ENCODE results near the gene INPP5K. TPM values are rescaled to one million over a fixed set of nuclear protein-coding genes. Genes with fewer than 3 reads are reported as not detected.
A peak's percentile ranks its signal among the peaks of the same experiment; 100 is the strongest.

Gene INPP5K
- total and polyA plus RNA-seq, 2 of the 4 experiments (the other 2 are of a cell fraction), result 14.9 to 17.4 TPM

DNA sequence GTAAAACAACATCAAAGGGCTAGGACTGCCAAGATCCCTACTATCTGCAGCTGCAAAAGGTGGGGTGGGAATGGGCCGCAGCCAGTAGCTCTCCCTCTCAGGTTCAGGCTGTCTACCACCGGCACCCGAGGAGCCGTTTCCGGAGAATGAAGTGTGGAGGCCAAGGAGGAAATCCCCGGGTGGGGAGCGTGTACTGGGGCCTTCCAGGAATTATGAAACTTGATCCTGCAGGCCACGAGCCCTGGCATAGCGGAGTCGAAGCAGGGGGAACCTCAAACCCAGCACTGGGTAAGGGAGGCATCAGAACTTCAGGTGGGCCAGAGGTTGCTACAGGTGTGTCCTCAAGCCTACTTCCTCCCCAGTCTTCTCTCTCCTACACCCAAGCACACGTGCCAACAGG is 5.1 kb downstream of the INPP5K start:
- Histone ChIP-seq H3K79me1 (ENCODE audit: low read depth in 1 of 2, low read length in 2 of 2) (peaks cover 3 to 38% of the 10 kb centered on the region in 2 experiments), H3K14ac (replicated peaks; ENCODE audit: low read depth, low read length) (no peak overlapping the region), H3K27me3 (ENCODE audit: control insufficient read depth, insufficient read depth, low read length) (no peaks in the 10 kb centered on the region), H3K9me3 (ENCODE audit: control insufficient read depth, insufficient read depth, low read length) (no peaks in the 10 kb centered on the region), H3K4ac (ENCODE audit: low read depth, low read length) (no peak overlapping the region), H2AK5ac (ENCODE audit: low read depth, low read length) (no peak overlapping the region), H3K4me1 (ENCODE audit: control insufficient read depth, insufficient read depth, low read length) (peaks cover 3% of the 10 kb centered on the region), H4K8ac (ENCODE audit: low read depth in 2 of 2, low read length in 2 of 2) (no peak overlapping the region; a peak in 1 of 4 replicates), H3K27ac (ENCODE audit: insufficient read depth, low read length) (no peak overlapping the region), H2AFZ (replicated peaks; ENCODE audit: low read length, poor library complexity) (no peak overlapping the region), H4K91ac (ENCODE audit: insufficient read depth, low read depth, low read length) (no peak overlapping the region), H3K4me2 (ENCODE audit: low read depth, low read length) (no peak overlapping the region), H3K23ac (ENCODE audit: low read depth, low read length) (no peak overlapping the region), H3K36me3 (ENCODE audit: control insufficient read depth, insufficient read depth, low read length) (peaks cover 31% of the 10 kb centered on the region), H2BK20ac (ENCODE audit: low read depth, low read length) (no peak overlapping the region), H3K9ac (ENCODE audit: low read depth, low read length) (no peak overlapping the region), H3K9me1 (ENCODE audit: insufficient read depth, low read length) (no peaks in the 10 kb centered on the region), H3K18ac (ENCODE audit: low read depth, low read length) (no peak overlapping the region), H2BK15ac (ENCODE audit: low read depth, low read length) (no peak overlapping the region), H3K4me3 (ENCODE audit: insufficient read depth, low read depth, low read length) (no peak overlapping the region), H4K20me1 (ENCODE audit: insufficient read depth, low read length) (peaks cover 7% of the 10 kb centered on the region), H2BK5ac (ENCODE audit: low read depth, low read length, poor library complexity, severe bottlenecking) (no peak overlapping the region), H2BK120ac (ENCODE audit: low read depth, low read length) (no peak overlapping the region), H3K56ac (ENCODE audit: extremely low read depth, insufficient read depth, low read length) (no peak overlapping the region), H4K5ac (ENCODE audit: low read depth, low read length) (no peak overlapping the region), H2AK9ac (replicated peaks; ENCODE audit: low read depth, low read length, poor library complexity) (peak overlapping the region; percentile 7)
- intact Hi-C loops (cut with micrococcal nuclease) (no loop called here), in situ Hi-C loops (cut with MboI; ENCODE audit: low sequenced_read_pairs) (loop anchor here (10.0 kb wide), 1 partner anchor 146 kb away; no protein-coding TSS in a partner anchor), dilution Hi-C loops (cut with HindIII; ENCODE audit: low sequenced_read_pairs, unreplicated experiment) (no loop called here)
- BruUV-seq (replicated peaks), result no TSS peak
- no peak for ATAC-seq (ENCODE audit: low read depth)
- no peak for DNase-seq
- CTCF ChIA-PET, result interaction anchor here (1.0 kb wide), 1 partner anchor 146 kb away, joined by 3 read pairs; no protein-coding TSS in a partner anchor
- 100% methylated on average over 1 of the region's 11 CpGs; no CpG with 5 or more reads in 1 of the 2 experiments for WGBS, 2 experiments (ENCODE audit: extremely low coverage in 2 of 2, insufficient read length in 1 of 2)
- POLR2A ChIA-PET (ENCODE audit: unreplicated experiment), result no interaction called here
- no peak for TF ChIP-seq MAZ (IDR thresholded peaks at IDR 0.05; ENCODE audit: borderline replicate concordance, low read depth, low read length)
- TF ChIP-seq CHD1 (IDR thresholded peaks at IDR 0.05; ENCODE audit: low read depth, low read length), result no peak
- TF ChIP-seq POLR2A (IDR thresholded peaks at IDR 0.05; ENCODE audit: low read depth, low read length), result no peak
- no peak for TF ChIP-seq ELK1 (IDR thresholded peaks at IDR 0.05; ENCODE audit: borderline replicate concordance, low read depth, low read length)
- TF ChIP-seq USF2 (IDR thresholded peaks at IDR 0.05; ENCODE audit: low read depth, low read length), result no peak
- TF ChIP-seq, protein P1, sequence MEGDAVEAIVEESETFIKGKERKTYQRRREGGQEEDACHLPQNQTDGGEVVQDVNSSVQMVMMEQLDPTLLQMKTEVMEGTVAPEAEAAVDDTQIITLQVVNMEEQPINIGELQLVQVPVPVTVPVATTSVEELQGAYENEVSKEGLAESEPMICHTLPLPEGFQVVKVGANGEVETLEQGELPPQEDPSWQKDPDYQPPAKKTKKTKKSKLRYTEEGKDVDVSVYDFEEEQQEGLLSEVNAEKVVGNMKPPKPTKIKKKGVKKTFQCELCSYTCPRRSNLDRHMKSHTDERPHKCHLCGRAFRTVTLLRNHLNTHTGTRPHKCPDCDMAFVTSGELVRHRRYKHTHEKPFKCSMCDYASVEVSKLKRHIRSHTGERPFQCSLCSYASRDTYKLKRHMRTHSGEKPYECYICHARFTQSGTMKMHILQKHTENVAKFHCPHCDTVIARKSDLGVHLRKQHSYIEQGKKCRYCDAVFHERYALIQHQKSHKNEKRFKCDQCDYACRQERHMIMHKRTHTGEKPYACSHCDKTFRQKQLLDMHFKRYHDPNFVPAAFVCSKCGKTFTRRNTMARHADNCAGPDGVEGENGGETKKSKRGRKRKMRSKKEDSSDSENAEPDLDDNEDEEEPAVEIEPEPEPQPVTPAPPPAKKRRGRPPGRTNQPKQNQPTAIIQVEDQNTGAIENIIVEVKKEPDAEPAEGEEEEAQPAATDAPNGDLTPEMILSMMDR (conservative IDR thresholded peaks at IDR 0.05; ENCODE audit: low read depth, low read length), result no peak
- no peak for TF ChIP-seq BHLHE40 (IDR thresholded peaks at IDR 0.05; ENCODE audit: low read depth, low read length)
- TF ChIP-seq FOS (IDR thresholded peaks at IDR 0.05; ENCODE audit: low read depth, low read length), result no peak
- no peak for TF ChIP-seq SMC3 (IDR thresholded peaks at IDR 0.05; ENCODE audit: low read depth, low read length)
- no peak for TF ChIP-seq MXI1 (IDR thresholded peaks at IDR 0.05; ENCODE audit: borderline replicate concordance, low read depth, low read length)
- TF ChIP-seq RAD21 (IDR thresholded peaks at IDR 0.05; ENCODE audit: low read length), result no peak
- TF ChIP-seq RCOR1 (IDR thresholded peaks at IDR 0.05; ENCODE audit: insufficient replicate concordance, low read length), result no peak
- TF ChIP-seq CEBPB (IDR thresholded peaks at IDR 0.05; ENCODE audit: low read depth, low read length), result no peak
- TF ChIP-seq NFE2L2 (IDR thresholded peaks at IDR 0.05; ENCODE audit: low read depth, low read length), result no peak
- no peak for TF ChIP-seq MAFK (IDR thresholded peaks at IDR 0.05; ENCODE audit: low read depth, low read length)

Measured in IMR-90 (cell line).